Neural crest cell (in vitro differentiated cells): ENCODE results near the gene FOXJ3. TPM values are rescaled to one million over a fixed set of nuclear protein-coding genes. Genes with fewer than 3 reads are reported as not detected.

ENCODE experiments used
- DNase-seq: peaks from one replicate; pipeline ENCODE4 v3.0.0; 2021; ENCODE audit warnings: low read depth, mixed read lengths, low spot score
- H3K27ac Mint-ChIP-seq: one replicate; pipeline ENCODE4 v1.8.0; 2021; ENCODE audit warnings: mild to moderate bottlenecking, mixed read lengths; ENCODE audit not compliant: unreplicated experiment
- H3K27me3 Mint-ChIP-seq: 2 replicates; pipeline ENCODE4 v1.8.0; 2021; ENCODE audit warnings: low read depth, mild to moderate bottlenecking, mixed read lengths
- H3K36me3 Mint-ChIP-seq: 2 replicates; pipeline ENCODE4 v1.8.0; 2021; ENCODE audit warnings: low read depth, mild to moderate bottlenecking, mixed read lengths
- H3K4me1 Mint-ChIP-seq: 2 replicates; pipeline ENCODE4 v1.8.0; 2021; ENCODE audit warnings: mixed read lengths
- H3K4me3 Mint-ChIP-seq: one replicate; pipeline ENCODE4 v1.8.0; 2021; ENCODE audit warnings: mild to moderate bottlenecking, mixed read lengths
- H3K9me3 Mint-ChIP-seq: 2 replicates; pipeline ENCODE4 v1.8.0; 2021; ENCODE audit warnings: mixed read lengths
- CTCF ChIP-seq: fragments of 200-600 bp; sonication (generic); conservative IDR thresholded peaks from 2 replicates; pipeline ENCODE4 v1.5.0; 2021; ENCODE audit warnings: antibody characterized with exemption, mild to moderate bottlenecking
- total RNA-seq: library from RNA; stranded (reverse); gene quantifications from 2 replicates; pipeline ENCODE4 v1.2.1, GENCODE V29; 2021

FOXJ3 gene
- total RNA-seq, 1 donor from 2014 or later = 40.2 TPM

DNA sequence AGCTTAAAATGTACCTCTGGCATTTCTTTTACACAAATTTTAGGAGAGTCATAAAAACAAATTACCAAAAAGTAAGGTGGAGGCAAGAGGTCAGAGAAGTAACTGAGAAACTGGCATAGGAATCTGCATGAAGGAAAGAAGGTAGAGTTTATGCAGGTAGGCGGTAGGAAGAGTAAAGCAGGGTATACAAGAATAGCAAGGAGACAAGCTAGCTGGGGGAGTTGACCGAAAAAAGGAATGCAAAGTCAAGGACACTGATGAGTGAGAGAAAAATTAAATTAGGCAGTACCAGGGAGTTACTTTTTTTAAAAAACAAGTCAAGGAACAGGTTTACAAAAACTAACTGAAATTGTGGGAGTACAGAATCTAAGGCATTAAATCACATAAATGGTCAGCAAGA lies 56.0 kb downstream of the FOXJ3 start:
- Mint-ChIP-seq H3K36me3 (peaks cover 5% of the 10 kb centered on the region), H3K9me3 (no peaks in the 10 kb centered on the region), H3K4me1 (peaks cover 18% of the 10 kb centered on the region), H3K4me3 (no peak overlapping the region), H3K27ac (no peak overlapping the region), H3K27me3 (no peaks in the 10 kb centered on the region)
- no peak for DNase-seq
- TF ChIP-seq CTCF = no peak

DNA sequence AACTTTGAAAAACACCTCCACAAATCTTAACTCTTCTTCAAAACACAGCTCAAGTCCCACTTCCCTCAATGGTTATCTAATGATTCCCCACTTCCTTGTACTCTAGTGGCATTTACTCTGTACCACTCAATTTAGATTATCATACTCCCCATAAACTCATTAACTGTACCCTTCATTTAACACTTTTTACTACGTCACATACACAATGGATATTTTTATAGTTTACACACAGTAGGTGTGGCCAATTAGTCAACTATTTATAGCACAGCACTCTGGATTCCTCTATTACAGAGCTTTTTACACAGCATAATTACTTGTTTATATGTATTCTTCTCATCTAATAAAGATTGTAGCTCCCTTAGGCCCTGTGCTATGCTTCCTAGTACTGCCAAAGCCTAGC lies 62.1 kb downstream of the FOXJ3 start:
- no peaks in the 10 kb centered on the region for H3K27me3 Mint-ChIP-seq
- no peak for TF ChIP-seq CTCF
- peaks cover 15% of the 10 kb centered on the region for H3K36me3 Mint-ChIP-seq
- peaks cover 4% of the 10 kb centered on the region for H3K4me1 Mint-ChIP-seq
- no peak for DNase-seq
- no peak overlapping the region for H3K27ac Mint-ChIP-seq
- no peak overlapping the region for H3K4me3 Mint-ChIP-seq
- no peaks in the 10 kb centered on the region for H3K9me3 Mint-ChIP-seq

DNA sequence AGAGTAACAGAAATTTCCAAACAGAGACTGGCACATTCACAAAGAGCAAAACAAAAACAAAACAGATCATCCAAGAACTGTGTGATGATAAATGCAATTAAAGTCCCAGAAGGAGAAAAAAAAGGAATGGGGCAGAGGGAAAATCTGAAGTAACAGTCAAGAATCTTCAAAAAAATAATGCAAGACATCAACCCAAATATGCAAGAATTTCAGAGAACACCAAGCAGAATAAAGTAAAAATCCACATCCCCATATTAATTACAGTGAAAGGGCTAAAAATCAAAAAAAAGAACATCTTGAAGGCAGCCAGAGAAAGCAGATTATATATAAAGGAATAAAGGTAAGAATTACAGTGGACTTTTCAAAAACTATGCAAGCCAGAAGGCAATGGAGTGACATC lies 67.1 kb downstream of the FOXJ3 start:
- no peak for TF ChIP-seq CTCF
- H3K36me3 Mint-ChIP-seq = peaks cover 16% of the 10 kb centered on the region
- H3K4me3 Mint-ChIP-seq = no peak overlapping the region
- H3K27me3 Mint-ChIP-seq = no peaks in the 10 kb centered on the region
- H3K4me1 Mint-ChIP-seq = peaks cover 3% of the 10 kb centered on the region
- H3K27ac Mint-ChIP-seq = no peak overlapping the region
- H3K9me3 Mint-ChIP-seq = no peaks in the 10 kb centered on the region
- DNase-seq = no peak

DNA sequence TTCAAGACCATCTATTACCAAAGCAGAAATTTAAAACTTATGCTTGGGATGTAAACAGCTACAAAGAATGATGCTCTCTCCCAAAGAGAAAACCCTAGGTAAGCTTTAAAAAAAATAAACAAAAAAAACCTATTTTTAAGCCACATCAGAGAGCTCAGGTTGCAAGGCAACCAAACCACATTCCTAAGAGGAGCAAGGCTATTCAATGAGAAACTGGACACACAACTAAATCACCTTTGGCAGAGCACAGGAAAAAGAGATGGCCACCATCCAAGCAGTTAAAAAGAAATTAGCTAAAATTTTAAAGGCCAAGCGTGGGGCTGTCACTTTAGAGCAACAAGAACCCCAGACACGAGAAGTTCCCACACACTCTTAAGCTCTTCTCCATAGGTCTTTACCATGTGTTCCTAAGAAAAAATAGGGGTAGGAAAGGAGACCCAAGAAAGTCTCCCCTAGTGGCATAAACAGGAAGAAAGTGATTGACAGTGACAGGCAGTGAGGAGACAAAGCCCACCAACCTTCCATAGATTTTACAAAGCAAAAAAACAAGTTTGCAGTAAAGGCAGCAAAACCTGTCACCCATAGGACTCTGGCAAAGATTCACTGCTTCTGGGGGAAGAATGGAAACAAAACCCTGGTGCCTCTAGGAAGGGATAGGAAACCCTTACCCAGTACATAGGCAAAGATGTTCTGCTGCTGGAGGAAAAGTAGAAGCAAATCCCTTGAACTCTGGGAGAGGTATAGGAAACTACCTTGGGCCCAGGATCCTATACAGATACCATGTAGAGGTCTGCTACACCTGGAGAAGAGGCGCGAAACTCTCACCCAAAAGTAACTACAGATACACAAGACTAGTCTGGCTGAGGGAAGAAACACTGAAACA lies 68.5 kb downstream of the FOXJ3 start:
- Mint-ChIP-seq H3K27me3 (no peaks in the 10 kb centered on the region), H3K9me3 (no peaks in the 10 kb centered on the region), H3K4me1 (peaks cover 3% of the 10 kb centered on the region), H3K4me3 (no peak overlapping the region), H3K36me3 (peaks cover 14% of the 10 kb centered on the region), H3K27ac (no peak overlapping the region)
- no peak for DNase-seq
- TF ChIP-seq CTCF = peak; percentile 32

GRCh38 chr1:42264511-42265190 lies 70.4 kb downstream of the FOXJ3 start:
- no peaks in the 10 kb centered on the region for H3K9me3 Mint-ChIP-seq
- no peak for TF ChIP-seq CTCF
- H3K27me3 Mint-ChIP-seq = no peaks in the 10 kb centered on the region
- no peak for DNase-seq
- H3K4me1 Mint-ChIP-seq = peaks cover 3% of the 10 kb centered on the region
- H3K27ac Mint-ChIP-seq = no peak overlapping the region
- peaks cover 8% of the 10 kb centered on the region for H3K36me3 Mint-ChIP-seq
- no peak overlapping the region for H3K4me3 Mint-ChIP-seq
